OCI-LY7 (cell line): Measurements from ENCODE around the gene SUN5.

Experiments used
- EZH2phosphoT487 ChIP-seq: fragments of 200-600 bp; sonication (generic); IDR thresholded peaks from 2 replicates; pipeline ENCODE4 v1.6.1; 2018; ENCODE audit warnings: low read depth, borderline replicate concordance, mild to moderate bottlenecking, mixed run types, antibody characterized with exemption, low read length, moderate library complexity, mixed read lengths
- TF ChIP-seq, protein P1 (sequence below): fragments of 200-600 bp; sonication (generic); conservative IDR thresholded peaks from 2 replicates; pipeline ENCODE4 v1.5.1; 2014; ENCODE audit warnings: mild to moderate bottlenecking, antibody characterized with exemption, low read length, moderate library complexity, mixed read lengths

DNA sequence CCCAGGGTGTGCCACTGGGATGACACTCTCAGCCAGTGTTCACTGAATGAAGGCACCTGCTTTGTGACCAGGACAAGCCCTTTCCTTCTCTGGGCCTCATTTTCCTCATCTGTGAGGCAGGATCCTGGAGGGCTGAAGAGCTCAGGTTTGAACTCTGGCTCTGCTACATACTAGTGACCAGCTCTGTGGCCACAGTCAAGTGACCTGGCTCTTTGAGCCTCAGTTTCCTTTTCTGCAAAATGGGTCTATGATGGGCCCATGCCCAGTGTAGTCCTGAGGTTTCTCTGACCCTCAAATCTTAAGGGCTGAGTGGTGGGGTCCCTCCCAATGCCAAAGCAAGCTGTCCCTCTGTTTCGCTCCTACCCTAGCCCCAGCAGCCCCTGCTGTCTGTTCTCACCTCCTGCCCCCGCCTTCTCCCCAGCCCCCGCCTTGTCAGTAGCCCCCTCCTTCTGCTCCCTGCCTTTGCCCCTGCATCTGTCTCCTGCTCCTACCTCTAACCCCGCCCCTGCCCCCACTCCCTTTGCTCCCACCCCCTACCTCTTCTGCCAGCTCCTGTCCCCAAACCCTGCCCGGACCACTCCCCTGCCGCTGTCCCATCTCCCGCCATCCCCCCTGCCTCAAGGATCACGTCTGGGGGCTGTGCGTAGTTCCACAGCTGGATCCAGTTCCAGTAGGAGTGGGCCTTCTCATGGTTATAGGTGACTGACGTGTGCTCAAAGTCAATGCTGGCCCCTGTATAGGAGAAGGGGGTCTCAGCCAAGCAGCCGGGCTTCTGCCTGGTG is 17.0 kb downstream of the SUN5 start:
- TF ChIP-seq, protein P1, sequence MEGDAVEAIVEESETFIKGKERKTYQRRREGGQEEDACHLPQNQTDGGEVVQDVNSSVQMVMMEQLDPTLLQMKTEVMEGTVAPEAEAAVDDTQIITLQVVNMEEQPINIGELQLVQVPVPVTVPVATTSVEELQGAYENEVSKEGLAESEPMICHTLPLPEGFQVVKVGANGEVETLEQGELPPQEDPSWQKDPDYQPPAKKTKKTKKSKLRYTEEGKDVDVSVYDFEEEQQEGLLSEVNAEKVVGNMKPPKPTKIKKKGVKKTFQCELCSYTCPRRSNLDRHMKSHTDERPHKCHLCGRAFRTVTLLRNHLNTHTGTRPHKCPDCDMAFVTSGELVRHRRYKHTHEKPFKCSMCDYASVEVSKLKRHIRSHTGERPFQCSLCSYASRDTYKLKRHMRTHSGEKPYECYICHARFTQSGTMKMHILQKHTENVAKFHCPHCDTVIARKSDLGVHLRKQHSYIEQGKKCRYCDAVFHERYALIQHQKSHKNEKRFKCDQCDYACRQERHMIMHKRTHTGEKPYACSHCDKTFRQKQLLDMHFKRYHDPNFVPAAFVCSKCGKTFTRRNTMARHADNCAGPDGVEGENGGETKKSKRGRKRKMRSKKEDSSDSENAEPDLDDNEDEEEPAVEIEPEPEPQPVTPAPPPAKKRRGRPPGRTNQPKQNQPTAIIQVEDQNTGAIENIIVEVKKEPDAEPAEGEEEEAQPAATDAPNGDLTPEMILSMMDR: no peak
- no peak for TF ChIP-seq EZH2phosphoT487
